ENCODE data around the gene MLLT3.

MLLT3 gene

DNA sequence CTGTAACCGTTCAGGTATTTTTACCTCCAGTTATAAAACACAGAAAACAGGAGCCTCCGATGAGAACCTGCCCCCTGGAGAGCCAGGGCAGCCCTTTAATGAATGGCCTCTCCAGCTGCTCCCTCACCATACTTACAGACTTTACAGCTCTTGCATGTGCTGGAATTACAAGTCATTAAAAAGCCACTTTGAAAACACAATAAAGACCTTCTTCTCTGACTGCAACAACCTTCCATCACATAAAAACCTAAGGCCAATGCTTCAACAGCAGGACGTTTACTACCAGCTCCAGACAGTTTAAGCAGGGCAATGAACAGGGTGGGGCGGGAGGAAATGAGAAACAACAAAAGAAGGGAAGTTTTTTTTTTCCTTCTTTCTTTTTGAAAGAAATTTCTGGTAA is 213.8 kb downstream of the MLLT3 start:
- TF ChIP-seq POLR2A (IDR thresholded peaks at IDR 0.05; ENCODE audit: low read depth, low read length) (no peak), POU2F2 (IDR thresholded peaks at IDR 0.05; ENCODE audit: low read depth, low read length) (no peak), TAF1 (IDR thresholded peaks at IDR 0.05; ENCODE audit: low read depth, low read length) (no peak), POLR2AphosphoS5 (IDR thresholded peaks at IDR 0.05; ENCODE audit: low read depth, low read length) (no peak), SPI1 (IDR thresholded peaks at IDR 0.05; ENCODE audit: low read depth, low read length) (no peak), PAX5 (IDR thresholded peaks at IDR 0.05; ENCODE audit: insufficient read depth, low read length, severe bottlenecking) (no peak)
- DNase-seq (ENCODE audit: insufficient read length, low spot score): no peak
- FAIRE-seq: peak; percentile 54

DNA sequence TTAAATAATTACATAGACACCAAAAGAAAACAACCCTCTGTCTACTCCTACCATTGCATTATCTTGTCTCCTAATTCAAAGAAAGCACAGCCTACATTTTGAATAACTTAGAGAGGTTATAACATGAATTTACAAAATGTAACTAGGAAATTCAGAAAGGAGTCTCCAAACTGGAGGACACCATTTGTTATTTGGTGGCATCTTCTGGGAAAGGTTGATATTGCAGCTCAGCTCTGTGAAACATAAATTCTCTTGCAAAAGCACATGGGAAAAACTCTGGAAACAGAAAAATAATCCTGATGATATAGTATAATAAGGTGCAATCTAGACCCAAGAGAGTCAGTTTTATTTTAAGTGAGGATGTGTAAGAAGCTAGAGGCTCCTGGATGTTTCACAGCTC is 215.3 kb downstream of the MLLT3 start:
- FAIRE-seq (no peak), DNase-seq (ENCODE audit: insufficient read length, low spot score) (no peak)
- TF ChIP-seq SPI1 (IDR thresholded peaks at IDR 0.05; ENCODE audit: low read depth, low read length) (no peak), TAF1 (IDR thresholded peaks at IDR 0.05; ENCODE audit: low read depth, low read length) (no peak), POLR2A (IDR thresholded peaks at IDR 0.05; ENCODE audit: low read depth, low read length) (no peak), POU2F2 (IDR thresholded peaks at IDR 0.05; ENCODE audit: low read depth, low read length) (no peak), PAX5 (IDR thresholded peaks at IDR 0.05; ENCODE audit: insufficient read depth, low read length, severe bottlenecking) (no peak), POLR2AphosphoS5 (IDR thresholded peaks at IDR 0.05; ENCODE audit: low read depth, low read length) (no peak)

- FAIRE-seq (no peak), DNase-seq (ENCODE audit: insufficient read length, low spot score) (no peak)
- TF ChIP-seq PAX5 (IDR thresholded peaks at IDR 0.05; ENCODE audit: insufficient read depth, low read length, severe bottlenecking): no peak
- TF ChIP-seq SPI1 (IDR thresholded peaks at IDR 0.05; ENCODE audit: low read depth, low read length): no peak
- no peak for TF ChIP-seq POLR2AphosphoS5 (IDR thresholded peaks at IDR 0.05; ENCODE audit: low read depth, low read length)
- TF ChIP-seq TAF1 (IDR thresholded peaks at IDR 0.05; ENCODE audit: low read depth, low read length): no peak
- TF ChIP-seq POLR2A (IDR thresholded peaks at IDR 0.05; ENCODE audit: low read depth, low read length): no peak
- TF ChIP-seq POU2F2 (IDR thresholded peaks at IDR 0.05; ENCODE audit: low read depth, low read length): no peak
Measured at GRCh38 chr9:20406344-20406743, 216.0 kb downstream of the MLLT3 start.

DNA sequence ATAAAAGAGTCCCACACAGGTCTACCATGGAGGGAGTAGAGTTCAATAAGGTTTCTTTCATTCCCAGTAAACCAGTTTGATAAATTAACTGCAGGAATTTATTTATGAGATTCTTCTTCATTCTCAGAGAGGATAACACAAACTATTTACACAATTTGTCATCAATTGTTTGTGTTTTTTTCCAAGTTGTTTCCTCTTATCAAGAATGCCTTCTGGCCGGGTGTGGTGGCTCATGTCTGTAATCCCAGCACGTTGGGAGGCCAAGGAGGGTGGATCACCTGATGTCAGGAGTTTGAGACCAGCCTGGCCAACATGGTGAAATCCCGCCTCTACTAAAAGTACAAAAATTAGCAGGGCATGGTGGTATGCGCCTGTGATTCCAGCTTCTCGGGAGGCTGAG is 216.7 kb downstream of the MLLT3 start:
- DNase-seq (ENCODE audit: insufficient read length, low spot score) (no peak), FAIRE-seq (no peak)
- TF ChIP-seq TAF1 (IDR thresholded peaks at IDR 0.05; ENCODE audit: low read depth, low read length): no peak
- no peak for TF ChIP-seq POU2F2 (IDR thresholded peaks at IDR 0.05; ENCODE audit: low read depth, low read length)
- TF ChIP-seq POLR2A (IDR thresholded peaks at IDR 0.05; ENCODE audit: low read depth, low read length): no peak
- TF ChIP-seq POLR2AphosphoS5 (IDR thresholded peaks at IDR 0.05; ENCODE audit: low read depth, low read length): no peak
- TF ChIP-seq SPI1 (IDR thresholded peaks at IDR 0.05; ENCODE audit: low read depth, low read length): no peak
- no peak for TF ChIP-seq PAX5 (IDR thresholded peaks at IDR 0.05; ENCODE audit: insufficient read depth, low read length, severe bottlenecking)

GRCh38 chr9:20405078-20405477 is 217.2 kb downstream of the MLLT3 start:
- TF ChIP-seq POLR2AphosphoS5 (IDR thresholded peaks at IDR 0.05; ENCODE audit: low read depth, low read length) (no peak), PAX5 (IDR thresholded peaks at IDR 0.05; ENCODE audit: insufficient read depth, low read length, severe bottlenecking) (no peak), POU2F2 (IDR thresholded peaks at IDR 0.05; ENCODE audit: low read depth, low read length) (no peak), SPI1 (IDR thresholded peaks at IDR 0.05; ENCODE audit: low read depth, low read length) (no peak), TAF1 (IDR thresholded peaks at IDR 0.05; ENCODE audit: low read depth, low read length) (no peak), POLR2A (IDR thresholded peaks at IDR 0.05; ENCODE audit: low read depth, low read length) (no peak)
- FAIRE-seq (no peak), DNase-seq (ENCODE audit: insufficient read length, low spot score) (no peak)

DNA sequence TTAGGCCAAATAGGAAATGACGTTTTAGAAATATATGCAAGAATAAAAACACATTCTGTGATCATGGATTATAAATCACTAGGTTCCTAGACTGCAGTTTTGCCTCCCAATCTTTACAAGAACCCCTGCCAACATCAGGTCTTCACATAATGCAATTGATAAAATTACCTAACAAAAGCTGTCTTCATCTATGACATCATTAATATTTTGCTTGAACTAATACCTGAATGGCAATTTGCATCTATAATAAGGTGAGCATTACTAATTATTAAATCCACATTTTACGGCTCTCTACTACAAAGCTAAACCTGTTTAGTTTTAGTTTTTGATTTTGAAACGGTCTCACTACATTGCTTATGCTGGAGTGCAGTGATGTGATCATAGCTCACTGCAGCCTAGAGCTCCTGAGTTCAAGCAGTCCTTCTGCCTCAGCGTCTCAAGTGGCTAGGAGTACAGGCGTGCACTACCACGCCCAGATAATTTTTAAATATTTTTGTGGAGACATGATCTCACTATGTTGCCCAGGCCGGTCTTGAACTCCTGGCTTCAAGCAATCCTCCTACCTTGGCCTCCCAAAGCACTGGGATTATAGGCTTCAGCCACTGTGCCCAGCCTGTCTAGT is 218.0 kb downstream of the MLLT3 start:
- FAIRE-seq: no peak
- no peak for TF ChIP-seq TAF1 (IDR thresholded peaks at IDR 0.05; ENCODE audit: low read depth, low read length)
- TF ChIP-seq POLR2AphosphoS5 (IDR thresholded peaks at IDR 0.05; ENCODE audit: low read depth, low read length): no peak
- TF ChIP-seq POU2F2 (IDR thresholded peaks at IDR 0.05; ENCODE audit: low read depth, low read length): no peak
- TF ChIP-seq PAX5 (IDR thresholded peaks at IDR 0.05; ENCODE audit: insufficient read depth, low read length, severe bottlenecking): no peak
- no peak for TF ChIP-seq SPI1 (IDR thresholded peaks at IDR 0.05; ENCODE audit: low read depth, low read length)
- no peak for TF ChIP-seq POLR2A (IDR thresholded peaks at IDR 0.05; ENCODE audit: low read depth, low read length)
- DNase-seq (ENCODE audit: insufficient read length, low spot score): no peak

GRCh38 chr9:20403346-20403745 is 219.0 kb downstream of the MLLT3 start:
- TF ChIP-seq PAX5 (IDR thresholded peaks at IDR 0.05; ENCODE audit: insufficient read depth, low read length, severe bottlenecking): no peak
- TF ChIP-seq TAF1 (IDR thresholded peaks at IDR 0.05; ENCODE audit: low read depth, low read length): no peak
- no peak for TF ChIP-seq POLR2A (IDR thresholded peaks at IDR 0.05; ENCODE audit: low read depth, low read length)
- no peak for TF ChIP-seq POLR2AphosphoS5 (IDR thresholded peaks at IDR 0.05; ENCODE audit: low read depth, low read length)
- TF ChIP-seq POU2F2 (IDR thresholded peaks at IDR 0.05; ENCODE audit: low read depth, low read length): no peak
- no peak for TF ChIP-seq SPI1 (IDR thresholded peaks at IDR 0.05; ENCODE audit: low read depth, low read length)
- FAIRE-seq: peak; percentile 47

DNA sequence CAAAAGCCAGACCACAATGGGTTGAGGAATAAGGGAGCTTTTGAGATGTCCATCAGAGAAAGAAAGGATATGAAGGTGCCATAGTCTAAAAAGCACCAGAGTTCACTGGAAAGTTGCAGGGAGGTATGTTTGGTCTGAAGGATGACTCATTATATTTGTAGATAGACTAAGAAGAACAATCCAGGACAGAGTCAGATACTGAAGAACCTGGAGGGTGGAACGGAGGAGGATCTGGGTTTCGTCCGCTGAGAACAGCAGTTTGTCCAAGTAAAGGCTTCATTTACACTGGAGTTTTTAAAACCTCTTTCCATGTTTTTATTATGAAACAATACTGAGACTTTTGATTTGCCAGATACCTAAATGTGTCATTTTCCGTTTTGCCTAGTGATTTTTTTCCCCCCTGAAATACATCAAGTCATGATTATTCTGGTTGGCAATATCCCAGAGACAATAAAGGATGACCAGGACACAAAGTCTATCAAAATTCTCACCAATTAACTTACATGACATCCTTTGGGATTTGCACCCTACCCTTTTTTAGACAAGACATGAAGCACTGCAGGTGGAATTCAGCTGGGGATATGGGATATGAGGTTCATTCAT is 219.9 kb downstream of the MLLT3 start:
- no peak for FAIRE-seq
- DNase-seq (ENCODE audit: insufficient read length, low spot score): no peak
- TF ChIP-seq POLR2AphosphoS5 (IDR thresholded peaks at IDR 0.05; ENCODE audit: low read depth, low read length) (no peak), POU2F2 (IDR thresholded peaks at IDR 0.05; ENCODE audit: low read depth, low read length) (no peak), TAF1 (IDR thresholded peaks at IDR 0.05; ENCODE audit: low read depth, low read length) (no peak), SPI1 (IDR thresholded peaks at IDR 0.05; ENCODE audit: low read depth, low read length) (no peak)

More at GRCh38 chr9:20403346-20403745, 219.0 kb downstream of the MLLT3 start:
- DNase-seq (ENCODE audit: insufficient read length, low spot score): no peak

GRCh38 chr9:20398536-20399338 is 223.6 kb downstream of the MLLT3 start:
- no peak for FAIRE-seq
- TF ChIP-seq PAX5 (IDR thresholded peaks at IDR 0.05; ENCODE audit: insufficient read depth, low read length, severe bottlenecking) (no peak), POLR2AphosphoS5 (IDR thresholded peaks at IDR 0.05; ENCODE audit: low read depth, low read length) (no peak), TAF1 (IDR thresholded peaks at IDR 0.05; ENCODE audit: low read depth, low read length) (no peak), POLR2A (IDR thresholded peaks at IDR 0.05; ENCODE audit: low read depth, low read length) (no peak), POU2F2 (IDR thresholded peaks at IDR 0.05; ENCODE audit: low read depth, low read length) (no peak), SPI1 (IDR thresholded peaks at IDR 0.05; ENCODE audit: low read depth, low read length) (no peak)
- DNase-seq (ENCODE audit: insufficient read length, low spot score): no peak
